DMS53 (cell line): ENCODE results near the gene ANKRD6.

Experiments used
- DNase-seq: peaks from one replicate; lab custom pipeline; 2025; lab: John Stamatoyannopoulos, UW

Gene ANKRD6

GRCh38 chr6:89564752-89565427 is 131.9 kb downstream of the ANKRD6 start:
- no peak for DNase-seq

- no peak for DNase-seq
These were observed 133.3 kb downstream of the ANKRD6 start for GRCh38 chr6:89566008-89566800.

- peak; percentile 37 for DNase-seq
These were observed 134.1 kb downstream of the ANKRD6 start for GRCh38 chr6:89566930-89567629.

GRCh38 chr6:89567630-89568390 is 134.9 kb downstream of the ANKRD6 start:
- DNase-seq: no peak

GRCh38 chr6:89574910-89575561 is 142.1 kb downstream of the ANKRD6 start:
- DNase-seq: no peak

GRCh38 chr6:89575562-89575960 is 142.6 kb downstream of the ANKRD6 start:
- DNase-seq: no peak

GRCh38 chr6:89580997-89581666 is 148.2 kb downstream of the ANKRD6 start:
- peak; percentile 20 for DNase-seq

- DNase-seq: peak; percentile 56
These were observed 148.7 kb downstream of the ANKRD6 start for GRCh38 chr6:89581689-89582088.

- DNase-seq: no peak
These were observed 149.8 kb downstream of the ANKRD6 start for GRCh38 chr6:89582669-89583325.

GRCh38 chr6:89583559-89583958 is 150.6 kb downstream of the ANKRD6 start:
- no peak for DNase-seq

GRCh38 chr6:89584539-89584938 is 151.6 kb downstream of the ANKRD6 start:
- no peak for DNase-seq

GRCh38 chr6:89585154-89585553 is 152.2 kb downstream of the ANKRD6 start:
- no peak for DNase-seq

GRCh38 chr6:89589297-89590025 is 156.5 kb downstream of the ANKRD6 start:
- no peak for DNase-seq

- no peak for DNase-seq
These were observed 157.2 kb downstream of the ANKRD6 start for GRCh38 chr6:89590133-89590532.

GRCh38 chr6:89591745-89592144 is 158.8 kb downstream of the ANKRD6 start:
- no peak for DNase-seq

- DNase-seq: peak; percentile 5
These were observed 163.1 kb downstream of the ANKRD6 start for GRCh38 chr6:89596056-89596455.

GRCh38 chr6:89596484-89596883 is 163.5 kb downstream of the ANKRD6 start:
- no peak for DNase-seq

- no peak for DNase-seq
These were observed 164.4 kb downstream of the ANKRD6 start for GRCh38 chr6:89597372-89597771.

GRCh38 chr6:89597988-89598387 is 165.0 kb downstream of the ANKRD6 start:
- peak; percentile 75 for DNase-seq

- DNase-seq: no peak
These were observed 166.8 kb downstream of the ANKRD6 start for GRCh38 chr6:89599727-89600126.
